HUES48 (cell line): ENCODE measurements around the gene HOXD4.

Source experiments
- H3K27ac ChIP-seq: one replicate; pipeline ENCODE4 v1.7.0; 2013; ENCODE audit warnings: low read depth, low read length, inconsistent platforms
- H3K27me3 ChIP-seq: 2 replicates; pipeline ENCODE4 v1.6.1; 2013; ENCODE audit warnings: mild to moderate bottlenecking, low read length; ENCODE audit not compliant: control insufficient read depth, insufficient read depth
- H3K36me3 ChIP-seq: 2 replicates; pipeline ENCODE4 v1.6.1; 2013; ENCODE audit warnings: low read length; ENCODE audit not compliant: control insufficient read depth, insufficient read depth
- H3K4me1 ChIP-seq: 2 replicates; pipeline ENCODE4 v1.6.1; 2013; ENCODE audit warnings: mild to moderate bottlenecking, low read length; ENCODE audit not compliant: control insufficient read depth, insufficient read depth
- H3K4me3 ChIP-seq: 2 replicates; pipeline ENCODE4 v1.5.1; 2013; ENCODE audit warnings: mild to moderate bottlenecking, low read depth, low read length
- H3K9ac ChIP-seq: 2 replicates; pipeline ENCODE4 v1.6.1; 2013; ENCODE audit warnings: mild to moderate bottlenecking, low read depth, low read length, moderate library complexity
- H3K9me3 ChIP-seq: 2 replicates; pipeline ENCODE4 v1.6.1; 2013; ENCODE audit warnings: low read length; ENCODE audit not compliant: control insufficient read depth, insufficient read depth

Gene HOXD4

DNA sequence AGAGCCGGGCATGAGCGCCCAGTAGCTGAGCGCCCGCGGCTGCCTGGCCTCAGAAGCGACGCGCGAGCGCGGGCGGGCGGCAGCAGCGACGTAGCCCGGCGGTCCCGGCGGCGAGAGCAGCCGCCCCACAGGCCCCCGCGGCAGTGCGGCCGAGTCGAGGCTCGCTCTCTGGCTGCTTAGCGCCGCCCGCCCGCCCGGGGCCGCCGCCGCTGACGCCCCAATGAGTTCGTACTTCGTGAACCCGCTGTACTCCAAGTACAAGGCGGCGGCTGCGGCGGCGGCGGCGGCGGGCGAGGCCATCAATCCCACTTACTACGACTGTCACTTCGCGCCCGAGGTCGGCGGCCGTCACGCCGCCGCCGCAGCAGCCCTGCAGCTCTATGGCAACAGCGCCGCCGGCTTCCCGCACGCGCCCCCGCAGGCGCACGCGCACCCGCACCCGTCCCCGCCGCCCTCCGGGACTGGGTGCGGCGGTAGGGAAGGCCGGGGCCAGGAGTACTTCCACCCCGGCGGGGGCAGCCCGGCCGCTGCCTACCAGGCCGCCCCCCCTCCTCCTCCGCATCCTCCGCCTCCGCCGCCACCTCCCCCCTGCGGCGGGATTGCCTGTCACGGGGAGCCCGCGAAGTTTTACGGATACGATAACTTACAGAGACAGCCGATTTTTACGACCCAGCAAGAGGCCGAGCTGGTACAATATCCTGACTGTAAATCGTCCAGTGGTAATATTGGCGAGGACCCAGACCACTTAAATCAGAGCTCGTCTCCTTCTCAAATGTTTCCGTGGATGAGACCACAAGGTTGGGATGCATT is 21.0 kb upstream of the HOXD4 start:
- H3K9ac ChIP-seq = no peak overlapping the region
- no peaks in the 10 kb centered on the region for H3K9me3 ChIP-seq
- no peak overlapping the region for H3K27ac ChIP-seq
- no peaks in the 10 kb centered on the region for H3K36me3 ChIP-seq
- peaks cover 10% of the 10 kb centered on the region for H3K4me1 ChIP-seq
- no peak overlapping the region for H3K4me3 ChIP-seq
- H3K27me3 ChIP-seq = peaks cover 100% of the 10 kb centered on the region

DNA sequence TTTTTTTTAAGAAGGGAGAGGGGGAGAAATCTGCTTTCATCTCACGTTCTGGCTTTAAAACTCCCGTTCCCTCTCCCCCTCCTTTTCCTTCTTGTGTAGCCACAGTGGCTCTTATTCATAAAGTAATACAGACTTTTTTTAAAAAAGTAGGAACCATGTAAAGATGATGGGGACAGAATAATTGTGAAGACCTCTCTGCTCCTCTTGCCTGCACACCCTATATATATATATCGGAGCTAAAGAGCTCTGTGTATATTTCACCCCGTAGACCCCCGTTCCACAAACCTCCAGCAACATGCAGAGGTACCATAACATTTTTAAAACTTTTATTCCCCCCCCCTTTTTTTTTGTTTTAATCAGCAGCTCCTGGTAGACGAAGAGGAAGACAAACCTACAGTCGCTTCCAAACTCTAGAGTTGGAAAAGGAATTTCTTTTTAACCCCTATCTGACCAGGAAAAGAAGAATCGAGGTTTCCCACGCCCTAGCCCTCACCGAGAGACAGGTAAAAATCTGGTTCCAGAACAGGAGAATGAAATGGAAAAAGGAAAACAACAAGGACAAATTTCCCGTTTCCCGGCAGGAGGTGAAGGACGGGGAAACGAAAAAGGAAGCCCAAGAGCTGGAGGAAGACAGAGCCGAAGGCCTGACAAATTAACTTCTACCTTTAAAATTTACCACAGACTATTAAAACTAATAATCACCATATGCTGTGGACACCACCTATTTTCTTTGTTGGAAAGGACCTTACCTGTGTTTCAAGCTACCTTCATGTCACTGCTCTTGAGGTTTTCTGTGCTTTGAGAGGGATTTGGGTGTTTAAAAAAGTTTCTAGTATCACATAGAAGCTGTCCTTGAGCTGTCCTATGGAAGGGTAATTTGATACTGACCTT is 20.1 kb upstream of the HOXD4 start:
- Histone ChIP-seq H3K9me3 (no peaks in the 10 kb centered on the region), H3K9ac (no peak overlapping the region), H3K36me3 (no peaks in the 10 kb centered on the region), H3K27ac (no peak overlapping the region), H3K4me3 (no peak overlapping the region), H3K27me3 (peaks cover 100% of the 10 kb centered on the region), H3K4me1 (peaks cover 10% of the 10 kb centered on the region)

DNA sequence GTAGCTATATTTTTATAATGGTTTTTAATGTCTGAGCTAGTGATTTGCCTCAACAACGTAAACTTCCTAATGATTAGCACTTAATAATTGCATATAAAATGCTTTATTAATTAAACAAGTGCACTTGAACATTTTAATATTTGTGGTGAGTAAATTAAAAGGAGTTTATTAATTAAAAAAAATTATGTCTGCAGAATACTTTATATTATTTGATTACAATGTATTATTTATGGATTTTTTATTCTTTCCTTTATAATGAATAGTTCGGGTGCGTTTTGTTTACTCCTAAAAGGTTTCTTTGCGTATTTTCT is 19.5 kb upstream of the HOXD4 start:
- H3K36me3 ChIP-seq = no peaks in the 10 kb centered on the region
- peaks cover 10% of the 10 kb centered on the region for H3K4me1 ChIP-seq
- H3K27me3 ChIP-seq = peaks cover 100% of the 10 kb centered on the region
- no peaks in the 10 kb centered on the region for H3K9me3 ChIP-seq
- H3K27ac ChIP-seq = no peak overlapping the region
- H3K9ac ChIP-seq = no peak overlapping the region
- no peak overlapping the region for H3K4me3 ChIP-seq

DNA sequence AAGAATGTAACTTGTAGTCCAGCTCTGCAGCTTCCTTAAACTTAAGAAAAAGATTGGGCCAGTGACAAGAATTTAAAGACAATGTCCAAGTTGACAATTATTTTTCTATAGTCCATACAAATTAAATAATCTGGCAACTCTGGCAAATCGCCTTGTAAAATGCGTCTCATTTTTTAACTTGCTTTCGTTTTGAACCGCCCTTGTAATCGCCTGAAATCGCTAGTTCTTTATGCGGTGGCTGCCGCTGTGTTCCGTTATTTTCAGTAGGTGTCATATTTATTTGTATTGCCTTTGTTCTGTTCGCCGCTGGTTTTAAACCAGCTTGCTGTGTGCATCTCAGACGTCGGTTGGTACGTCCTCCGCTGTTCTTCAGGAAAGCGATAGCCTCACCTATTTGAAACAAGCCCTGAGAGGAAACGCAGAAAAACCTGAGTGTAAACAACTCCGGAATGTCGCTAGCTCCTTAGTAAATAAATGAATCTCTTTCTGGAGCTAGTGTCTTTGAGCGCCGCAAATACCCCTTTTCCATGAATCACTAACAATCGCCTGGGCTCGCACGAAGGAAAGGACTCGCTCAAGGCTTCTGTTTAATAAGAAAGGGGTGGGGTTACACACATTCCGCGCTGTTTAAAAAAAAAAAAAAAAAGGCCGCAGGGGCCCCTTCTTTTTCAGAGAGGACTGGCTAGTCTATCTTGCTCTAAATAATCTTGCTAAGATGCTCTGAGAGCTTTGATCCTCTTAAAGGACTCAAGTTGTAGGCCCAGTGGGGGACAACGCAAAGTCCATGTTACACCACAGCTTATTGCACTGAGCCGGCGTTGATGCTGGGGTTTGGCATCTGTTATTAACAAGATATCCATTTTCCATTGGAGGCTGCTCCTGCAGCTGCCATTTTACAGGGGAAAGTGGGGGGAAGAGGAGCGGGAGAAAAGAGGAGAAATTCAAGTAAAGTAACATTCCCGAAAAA is 18.9 kb upstream of the HOXD4 start:
- H3K27ac ChIP-seq = no peak overlapping the region
- H3K4me1 ChIP-seq = peaks cover 10% of the 10 kb centered on the region
- H3K9ac ChIP-seq = no peak overlapping the region
- peaks cover 100% of the 10 kb centered on the region for H3K27me3 ChIP-seq
- H3K9me3 ChIP-seq = no peaks in the 10 kb centered on the region
- H3K36me3 ChIP-seq = no peaks in the 10 kb centered on the region
- no peak overlapping the region for H3K4me3 ChIP-seq

DNA sequence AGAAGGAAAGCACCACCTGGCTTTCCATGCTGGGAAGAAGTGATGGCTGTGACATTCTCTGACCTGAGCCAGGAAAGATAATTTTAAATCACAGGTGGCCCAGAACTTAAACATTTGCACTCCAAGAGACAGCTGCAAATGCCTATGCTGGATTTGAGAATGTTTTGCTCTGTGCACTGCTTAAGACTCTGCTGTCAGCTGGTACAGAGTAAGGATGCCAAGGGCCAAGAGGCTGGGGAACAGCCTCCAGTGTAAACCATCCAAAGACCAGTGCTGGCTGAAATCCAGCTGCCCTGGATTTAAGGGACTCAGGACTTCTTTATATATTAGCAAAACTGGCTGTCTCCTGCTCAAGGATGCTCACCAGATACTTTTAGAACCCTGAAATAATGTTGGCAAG is 18.0 kb upstream of the HOXD4 start:
- Histone ChIP-seq H3K9ac (no peak overlapping the region), H3K4me1 (peaks cover 7% of the 10 kb centered on the region), H3K27me3 (peaks cover 100% of the 10 kb centered on the region), H3K4me3 (no peak overlapping the region), H3K36me3 (no peaks in the 10 kb centered on the region), H3K27ac (no peak overlapping the region), H3K9me3 (no peaks in the 10 kb centered on the region)

DNA sequence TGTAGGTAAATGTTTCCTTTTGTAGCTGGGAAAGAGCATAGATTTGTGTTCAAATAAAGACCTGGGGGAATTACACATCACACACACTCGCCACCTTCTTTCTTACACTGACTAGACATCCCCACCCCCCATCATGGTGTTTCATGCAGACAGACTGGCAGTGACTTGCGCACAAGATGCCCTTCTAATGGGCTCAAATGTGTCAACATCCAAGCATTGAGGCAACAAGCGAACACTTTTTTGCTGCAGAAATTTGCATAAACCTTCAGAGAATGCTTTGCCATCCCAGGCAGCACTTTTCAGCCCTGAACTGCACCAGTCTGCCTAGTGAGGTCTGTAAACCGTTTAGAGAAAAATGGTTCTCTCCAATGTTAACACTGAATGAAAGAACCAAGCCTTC is 17.3 kb upstream of the HOXD4 start:
- Histone ChIP-seq H3K4me3 (no peak overlapping the region), H3K27me3 (peaks cover 100% of the 10 kb centered on the region), H3K9ac (no peak overlapping the region), H3K27ac (no peak overlapping the region), H3K4me1 (peaks cover 5% of the 10 kb centered on the region), H3K36me3 (no peaks in the 10 kb centered on the region), H3K9me3 (no peaks in the 10 kb centered on the region)

DNA sequence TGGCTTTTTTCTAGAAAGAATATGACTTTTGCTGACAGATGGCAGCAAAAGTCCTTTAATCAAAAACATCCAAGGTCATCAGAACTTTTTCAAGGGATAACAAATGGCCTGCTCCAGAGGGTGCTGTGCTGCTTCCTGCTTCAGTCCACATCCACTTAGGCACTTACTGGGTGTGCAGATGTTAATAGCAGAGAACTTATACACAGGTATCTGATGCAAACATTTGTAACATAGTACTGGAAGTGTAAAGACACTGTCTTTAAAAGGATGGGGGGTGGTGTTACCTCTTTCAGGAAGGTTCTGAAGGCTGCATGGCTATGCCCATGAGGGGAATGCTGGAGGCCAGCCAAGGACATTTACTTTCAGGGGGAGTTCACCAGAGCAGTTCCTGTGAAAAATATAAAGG is 16.3 kb upstream of the HOXD4 start:
- Histone ChIP-seq H3K9ac (no peak overlapping the region), H3K9me3 (no peaks in the 10 kb centered on the region), H3K4me3 (no peak overlapping the region), H3K36me3 (no peaks in the 10 kb centered on the region), H3K27ac (no peak overlapping the region), H3K4me1 (peaks cover 5% of the 10 kb centered on the region; the same call in 1 of the 2 replicates), H3K27me3 (peaks cover 100% of the 10 kb centered on the region)

DNA sequence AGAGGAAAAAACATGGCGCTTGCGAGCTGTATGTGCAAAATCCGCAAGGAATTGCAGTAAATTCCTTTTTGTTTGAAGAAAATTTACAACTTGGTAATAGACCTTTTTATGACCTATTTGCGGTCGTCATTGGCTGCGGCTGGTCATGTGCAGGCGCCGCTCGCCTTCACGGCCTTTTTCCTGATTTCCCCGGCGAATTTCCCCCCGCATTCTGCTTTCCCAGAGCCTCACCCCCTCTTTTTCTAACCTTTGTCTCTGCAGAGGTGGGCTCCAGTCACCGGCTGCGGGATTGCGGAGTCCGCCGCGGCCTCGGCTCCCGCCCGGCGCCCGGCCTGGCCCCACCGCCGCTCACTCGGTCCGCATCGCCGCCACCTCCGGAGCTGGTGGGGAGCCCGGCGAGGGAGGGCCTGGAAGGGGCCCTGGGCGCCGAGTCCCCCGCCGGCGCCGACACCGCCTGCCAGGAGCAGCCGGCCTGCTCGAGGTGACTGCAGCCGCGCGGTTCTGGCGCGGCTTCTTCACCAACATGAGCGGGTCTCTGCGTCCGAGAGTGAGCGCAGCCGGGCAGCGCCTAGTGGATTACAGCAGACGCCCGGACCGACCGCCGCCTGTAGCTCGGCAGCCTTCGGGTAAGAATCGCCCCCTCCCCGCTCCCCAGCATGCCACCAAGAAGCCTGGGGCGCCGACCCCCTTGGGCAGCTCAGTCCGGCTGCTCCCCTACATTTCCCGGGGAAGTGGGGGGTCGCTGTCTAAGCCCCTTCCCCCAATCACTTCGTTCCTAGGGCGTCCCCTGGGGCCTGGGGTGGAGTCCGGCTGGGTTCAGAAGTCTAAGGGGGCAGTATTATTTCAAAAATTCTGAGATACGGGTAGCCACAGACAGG is 14.7 kb upstream of the HOXD4 start:
- H3K4me1 ChIP-seq = peaks cover 5% of the 10 kb centered on the region; the same call in 1 of the 2 replicates
- peaks cover 100% of the 10 kb centered on the region for H3K27me3 ChIP-seq
- H3K27ac ChIP-seq = no peak overlapping the region
- no peaks in the 10 kb centered on the region for H3K36me3 ChIP-seq
- peak overlapping the region; percentile 49 for H3K4me3 ChIP-seq
- no peaks in the 10 kb centered on the region for H3K9me3 ChIP-seq
- H3K9ac ChIP-seq = no peak overlapping the region

DNA sequence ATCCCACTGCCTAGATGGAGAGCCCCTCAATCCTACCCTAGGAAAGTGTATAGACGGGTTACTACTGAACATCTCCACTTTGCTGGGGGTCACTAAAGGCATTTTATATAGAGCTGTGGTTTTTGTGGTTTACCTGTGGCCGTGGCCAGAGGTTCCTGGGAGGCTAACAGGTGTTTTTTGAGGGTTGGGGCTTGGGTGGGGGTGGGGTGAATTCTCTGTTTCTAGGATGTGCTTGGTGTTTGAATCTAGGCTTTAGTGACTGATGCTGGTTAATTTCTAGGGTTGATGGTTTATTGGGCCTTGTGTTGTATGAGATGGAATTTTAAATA is 14.1 kb upstream of the HOXD4 start:
- H3K9me3 ChIP-seq = no peaks in the 10 kb centered on the region
- H3K27ac ChIP-seq = no peak overlapping the region
- H3K4me1 ChIP-seq = peaks cover 4% of the 10 kb centered on the region; the same call in 1 of the 2 replicates
- H3K4me3 ChIP-seq = no peak overlapping the region
- H3K9ac ChIP-seq = no peak overlapping the region
- peaks cover 100% of the 10 kb centered on the region for H3K27me3 ChIP-seq
- H3K36me3 ChIP-seq = no peaks in the 10 kb centered on the region

DNA sequence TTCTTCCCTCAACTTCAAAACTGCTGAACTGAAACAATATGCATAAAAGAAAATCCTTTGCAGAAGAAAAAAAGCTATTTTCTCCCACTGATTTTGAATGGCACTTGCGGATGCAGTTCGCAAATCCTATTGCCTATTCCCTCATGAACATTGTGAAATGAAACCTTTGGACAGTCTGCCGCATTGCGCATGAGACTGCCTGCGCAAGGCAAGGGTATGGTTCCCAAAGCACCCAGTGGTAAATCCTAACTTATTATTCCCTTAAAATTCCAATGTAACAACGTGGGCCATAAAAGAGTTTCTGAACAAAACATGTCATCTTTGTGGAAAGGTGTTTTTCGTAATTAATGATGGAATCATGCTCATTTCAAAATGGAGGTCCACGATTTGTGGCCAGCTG is 13.4 kb upstream of the HOXD4 start:
- Histone ChIP-seq H3K27me3 (peaks cover 100% of the 10 kb centered on the region), H3K27ac (no peak overlapping the region), H3K4me1 (no peaks in the 10 kb centered on the region), H3K36me3 (no peaks in the 10 kb centered on the region), H3K9ac (no peak overlapping the region), H3K4me3 (no peak overlapping the region), H3K9me3 (no peaks in the 10 kb centered on the region)
